ENCODE data around the gene TBCC.

- no peak for TF ChIP-seq CTCF (IDR thresholded peaks at IDR 0.05)
- TF ChIP-seq POLR2A (IDR thresholded peaks at IDR 0.05), result no peak
Measured at GRCh38 chr6:42791706-42792320, 45.9 kb upstream of the TBCC start.

All from heart left ventricle (tissue), 13 donors.